Epithelial cell of esophagus (primary cell): ENCODE results near the gene ANKRD44.

Experiments used
- DNase-seq: peaks from one replicate; pipeline ENCODE4 v3.0.0; 2010; ENCODE audit warnings: low read depth
- H3K4me3 ChIP-seq: 2 replicates; pipeline ENCODE4 v1.5.1; 2011; ENCODE audit warnings: mild to moderate bottlenecking, low read length, control low read depth
- CTCF ChIP-seq: IDR thresholded peaks from 2 replicates; pipeline ENCODE4 v1.5.1; 2011; ENCODE audit warnings: low read depth, mild to moderate bottlenecking, low read length, control low read depth, inconsistent platforms; ENCODE audit not compliant: insufficient read depth; ENCODE audit errors: missing control alignments

ANKRD44 gene

GRCh38 chr2:197264332-197264731, 46.2 kb downstream of the ANKRD44 start:
- DNase-seq, result no peak
- H3K4me3 ChIP-seq, result no peak overlapping the region
- TF ChIP-seq CTCF, result no peak

GRCh38 chr2:197263077-197263476, 47.5 kb downstream of the ANKRD44 start:
- H3K4me3 ChIP-seq, result no peak overlapping the region
- TF ChIP-seq CTCF, result no peak
- no peak for DNase-seq

GRCh38 chr2:197261808-197262226, 48.8 kb downstream of the ANKRD44 start:
- no peak for DNase-seq
- H3K4me3 ChIP-seq, result no peak overlapping the region
- no peak for TF ChIP-seq CTCF

GRCh38 chr2:197259470-197259999, 51.0 kb downstream of the ANKRD44 start:
- H3K4me3 ChIP-seq, result no peak overlapping the region
- no peak for TF ChIP-seq CTCF
- no peak for DNase-seq

- H3K4me3 ChIP-seq, result no peak overlapping the region
- no peak for DNase-seq
- no peak for TF ChIP-seq CTCF
Observed at GRCh38 chr2:197258580-197258979, 52.0 kb downstream of the ANKRD44 start.

GRCh38 chr2:197256547-197257170, 53.9 kb downstream of the ANKRD44 start:
- no peak for TF ChIP-seq CTCF
- H3K4me3 ChIP-seq, result no peak overlapping the region
- no peak for DNase-seq

- TF ChIP-seq CTCF, result no peak
- H3K4me3 ChIP-seq, result no peak overlapping the region
- DNase-seq, result no peak
Observed at GRCh38 chr2:197256021-197256420, 54.6 kb downstream of the ANKRD44 start.
